Stimulated activated CD8-positive, alpha-beta memory T cell treated with anti-CD3 and anti-CD28 coated beads, Interleukin-12 subunit alpha, Interleukin-12 subunit beta, amount 100 ng/mL, for 24 hours (primary cell): ENCODE results near the gene ZBTB20.

ENCODE experiments used
- DNase-seq: peaks from one replicate; pipeline ENCODE4 v3.0.0-alpha.2; 2020; ENCODE audit errors: extremely low read depth

ZBTB20 gene

DNA sequence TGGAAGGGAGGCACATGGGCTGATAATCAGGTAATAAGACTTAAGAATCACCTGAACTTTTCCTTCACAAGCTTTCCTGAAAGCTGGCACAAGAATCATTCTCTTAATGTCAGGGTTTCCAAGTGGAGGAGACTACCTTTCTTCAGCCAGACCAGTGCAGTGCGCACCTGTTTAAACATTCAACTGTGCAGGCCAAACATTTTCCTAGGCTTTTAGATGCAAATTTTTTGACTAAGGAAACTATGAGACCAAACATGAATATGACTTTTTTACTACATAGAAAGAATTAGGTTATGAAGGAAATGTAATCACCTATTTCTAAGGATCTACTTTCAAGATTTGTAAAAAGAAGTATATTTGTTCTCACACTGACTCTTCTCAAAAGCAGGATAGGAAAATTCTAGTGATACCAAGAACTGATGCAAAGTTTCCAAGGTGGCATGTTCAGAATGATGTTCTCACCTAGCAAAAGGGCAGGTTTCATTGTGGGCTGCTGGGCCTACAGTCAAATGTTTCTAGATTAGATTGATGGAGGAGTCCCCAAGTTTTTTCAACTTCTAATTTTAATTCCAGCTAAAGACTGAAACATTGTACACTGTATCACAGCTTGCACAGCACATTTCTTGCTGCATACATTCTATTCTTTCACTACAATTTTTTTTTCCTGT lies 514.2 kb downstream of the ZBTB20 start:
- no peak for DNase-seq

DNA sequence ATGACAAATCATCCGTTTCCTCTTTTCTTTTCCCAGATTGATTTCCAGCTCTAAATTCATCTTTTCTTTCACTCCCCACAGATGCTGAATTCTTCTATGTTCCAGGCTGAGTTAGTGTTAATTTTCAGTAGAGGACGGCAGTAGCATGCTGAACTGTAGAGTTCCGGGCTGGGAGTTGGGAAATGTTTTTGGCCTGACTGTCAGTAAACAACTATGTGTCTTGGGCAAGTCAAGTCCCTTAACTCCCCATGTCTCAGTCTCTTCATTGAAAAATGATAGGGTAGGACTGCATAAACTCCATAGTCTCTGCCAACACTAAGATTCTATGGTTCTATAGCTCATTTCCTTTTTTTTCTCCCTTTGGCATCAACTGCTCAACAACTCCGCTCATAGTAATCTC lies 519.3 kb downstream of the ZBTB20 start:
- no peak for DNase-seq

DNA sequence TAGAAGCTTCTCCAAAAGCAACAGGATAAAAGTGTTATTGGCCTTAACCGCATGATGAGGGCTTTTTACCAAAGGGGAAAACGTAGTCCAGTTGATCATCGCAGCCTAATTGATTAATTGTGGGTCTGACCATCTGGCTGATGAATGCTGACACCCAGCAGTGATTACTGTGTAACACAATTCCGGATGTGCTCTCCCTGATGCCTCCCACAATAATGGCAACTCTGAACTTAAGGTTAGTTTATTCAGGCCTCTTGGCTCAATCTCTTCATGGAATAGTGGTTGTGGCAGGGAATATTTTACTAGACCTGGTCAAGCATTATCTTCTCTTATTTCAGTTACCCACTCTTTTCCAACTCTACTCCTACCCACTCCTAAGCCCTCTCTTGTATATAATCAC lies 520.3 kb downstream of the ZBTB20 start:
- no peak for DNase-seq

DNA sequence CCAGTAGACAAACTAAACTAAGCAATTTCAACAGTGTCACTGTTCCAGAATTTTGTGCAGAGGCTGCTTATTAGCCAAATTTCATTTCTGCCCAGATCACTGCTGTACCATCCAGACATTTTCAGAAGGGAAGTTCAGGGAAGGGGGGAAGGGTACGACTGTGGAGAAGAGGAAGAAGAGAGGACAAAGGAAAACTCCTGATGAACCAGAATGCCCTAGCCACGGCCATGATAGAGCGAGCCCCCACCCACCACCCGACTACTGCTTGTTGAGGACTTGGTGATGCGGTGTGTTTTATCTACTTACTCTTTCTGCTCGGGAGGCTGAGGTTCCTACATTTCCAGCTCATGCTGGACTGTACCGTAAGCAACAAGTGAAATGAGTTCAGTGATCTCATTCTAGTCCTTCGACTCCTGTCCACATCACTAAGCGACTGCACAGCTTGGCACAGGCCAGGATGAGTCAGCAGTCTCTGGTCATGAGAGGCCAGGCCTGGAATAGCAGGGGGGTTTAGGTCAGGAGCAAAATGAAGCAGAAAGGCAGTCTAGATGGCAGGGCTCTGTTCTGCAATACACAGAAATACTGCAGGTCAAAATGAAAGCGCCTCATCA lies 522.4 kb downstream of the ZBTB20 start:
- no peak for DNase-seq

DNA sequence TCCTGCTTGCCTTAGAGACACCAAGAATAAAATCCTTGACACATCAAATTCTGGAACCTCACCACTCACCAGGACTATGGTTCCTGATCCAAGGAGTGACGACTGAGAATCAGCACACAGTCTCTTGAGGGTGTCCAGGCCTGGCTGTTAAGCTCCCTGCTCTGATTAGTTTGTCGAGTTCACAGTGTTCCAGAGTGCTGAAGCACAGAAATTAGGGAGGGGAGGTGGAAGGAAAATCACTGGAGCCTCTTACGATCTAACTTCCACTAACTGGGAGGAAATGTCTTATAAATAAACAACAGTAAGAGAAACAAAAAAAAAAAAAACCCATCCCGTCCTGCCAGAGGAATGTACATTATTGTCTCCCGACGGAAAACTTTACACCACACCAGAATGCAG lies 523.0 kb downstream of the ZBTB20 start:
- no peak for DNase-seq

DNA sequence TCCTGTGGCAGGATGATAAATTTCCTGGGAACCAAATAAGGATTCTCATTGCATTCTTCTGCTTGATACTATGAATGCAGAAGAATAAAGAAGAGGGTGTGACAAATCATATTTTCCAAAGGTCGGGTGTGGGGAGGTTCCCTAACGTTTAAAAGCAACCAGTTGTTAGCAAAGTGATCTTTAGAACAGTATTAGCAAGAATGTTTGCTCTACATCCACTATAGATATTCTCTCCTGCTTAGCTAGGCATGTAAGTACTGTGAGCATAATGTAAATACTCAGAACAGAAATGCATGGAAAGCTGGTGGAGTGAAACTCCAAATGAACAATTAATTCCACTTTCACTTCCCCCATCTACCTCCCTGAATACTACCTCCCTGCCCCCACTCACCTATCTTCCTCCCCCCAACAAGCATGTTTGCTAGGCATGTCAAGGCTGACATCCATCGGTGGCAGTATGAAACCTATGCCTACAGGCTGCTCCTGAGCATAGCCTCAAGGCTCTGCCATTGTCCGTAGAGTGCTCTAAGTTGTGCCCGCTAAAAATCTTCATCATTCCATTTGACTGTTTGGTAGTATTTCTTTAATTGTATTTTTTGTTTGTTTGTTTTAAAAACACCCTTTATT lies 523.6 kb downstream of the ZBTB20 start:
- DNase-seq: no peak

DNA sequence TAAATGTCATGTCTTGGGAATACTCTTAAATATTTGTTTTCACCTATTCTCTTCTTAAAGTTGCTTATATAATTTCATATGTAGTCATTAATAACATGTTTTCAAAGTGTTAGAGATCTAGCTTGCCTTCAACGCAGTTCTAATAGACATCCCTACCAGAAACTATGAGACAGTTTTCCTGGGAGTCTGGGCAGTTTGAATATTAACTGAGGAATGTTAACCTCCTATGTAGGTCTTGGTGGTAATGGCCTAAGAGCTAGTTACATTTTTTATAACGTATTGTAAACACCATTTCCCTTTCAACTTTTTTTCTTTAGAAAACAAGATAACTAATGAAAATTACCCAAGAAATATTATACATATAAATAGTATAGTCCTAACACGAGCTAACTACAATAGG lies 525.1 kb downstream of the ZBTB20 start:
- no peak for DNase-seq

DNA sequence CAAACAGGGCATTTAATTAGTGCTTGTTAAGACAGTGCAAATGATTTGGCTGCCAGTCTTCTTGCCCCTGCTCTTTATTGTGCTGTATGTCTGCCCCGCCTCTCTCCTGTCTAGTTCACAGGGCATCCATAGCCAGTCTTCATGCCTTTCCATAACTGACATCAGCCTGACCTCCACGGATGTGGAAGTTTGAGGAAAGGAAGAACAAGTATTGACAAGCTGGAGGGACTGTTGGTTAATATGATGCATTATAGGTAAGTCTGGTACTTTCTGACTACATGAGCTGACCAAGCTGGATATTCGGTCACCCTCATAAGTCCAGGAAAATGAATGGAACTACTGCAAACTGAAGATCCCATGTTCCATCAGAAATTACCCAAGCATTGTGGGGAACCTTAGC lies 527.3 kb downstream of the ZBTB20 start:
- no peak for DNase-seq

DNA sequence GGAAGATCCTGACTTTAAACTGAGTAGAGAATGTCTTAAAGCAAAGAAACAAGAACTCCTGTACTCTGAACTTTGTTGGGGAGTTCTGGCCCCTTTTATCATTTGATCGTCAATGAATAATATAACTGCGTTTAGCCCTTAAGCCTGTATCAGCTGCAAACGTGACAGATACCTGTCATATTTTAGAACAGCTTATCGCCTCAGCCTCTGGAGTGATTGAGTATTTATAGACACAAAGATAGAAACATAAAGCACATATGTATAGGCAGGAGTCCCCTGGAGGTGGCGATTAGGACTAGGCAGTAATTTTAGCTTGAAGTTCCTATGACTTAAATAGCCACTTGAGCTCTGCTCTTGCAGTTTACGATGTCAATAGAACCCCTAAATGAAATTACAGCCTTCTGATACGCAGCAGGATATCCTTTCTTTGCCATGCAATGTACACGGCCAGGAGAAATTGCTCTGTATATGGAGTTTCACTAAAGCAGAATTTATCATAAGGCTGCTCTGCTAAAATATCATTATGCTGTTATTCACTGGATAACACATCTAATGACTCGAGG lies 531.5 kb downstream of the ZBTB20 start:
- no peak for DNase-seq

DNA sequence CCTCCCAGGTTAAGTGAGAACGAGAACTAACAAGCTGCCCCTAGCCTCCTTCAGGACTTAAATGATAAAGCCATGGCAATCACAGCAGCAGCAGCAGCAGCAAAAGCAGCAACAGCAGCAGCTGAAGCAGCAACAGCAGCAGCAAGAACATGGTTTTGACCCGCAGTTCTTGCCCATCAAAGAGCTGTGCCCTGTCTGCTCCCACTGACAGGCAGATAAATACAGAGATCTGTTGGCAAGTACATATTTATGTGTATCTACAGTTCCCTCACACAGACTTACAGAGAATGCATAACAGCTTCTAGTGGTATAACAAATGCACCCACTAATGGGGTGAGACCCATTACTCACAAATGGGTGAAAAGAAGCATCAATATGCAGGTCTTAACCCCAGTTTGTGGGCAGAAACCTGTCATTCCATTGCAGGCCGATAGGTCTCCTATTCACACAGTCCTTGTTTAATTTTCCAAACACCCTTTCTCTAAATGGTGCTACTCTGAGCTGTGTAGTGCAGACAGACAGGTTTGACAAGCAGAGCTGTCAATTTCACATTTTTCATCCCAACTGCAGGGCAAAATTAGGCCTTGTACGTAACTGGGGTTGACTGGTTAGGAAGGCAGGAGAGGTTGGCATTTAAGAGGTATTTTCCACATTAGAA lies 537.0 kb downstream of the ZBTB20 start:
- DNase-seq: no peak

DNA sequence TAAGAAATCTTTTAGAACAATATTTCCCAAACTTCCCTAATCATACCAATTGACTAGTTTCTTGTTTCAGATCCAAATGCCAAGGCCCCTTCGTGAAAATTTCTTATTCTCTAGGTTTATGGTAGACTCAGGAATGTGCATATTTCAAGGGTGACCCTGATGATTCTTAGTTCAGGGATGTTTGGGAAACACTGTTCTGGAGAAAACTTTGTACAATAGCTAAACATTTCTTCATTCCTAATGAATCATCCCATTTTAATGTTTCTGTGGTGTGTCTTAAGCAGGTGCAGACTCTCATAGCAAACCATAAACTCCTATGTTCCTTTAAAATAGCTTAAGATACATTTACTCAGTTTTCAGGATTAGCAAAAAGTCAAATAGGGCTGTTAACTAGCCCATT lies 538.8 kb downstream of the ZBTB20 start:
- no peak for DNase-seq

DNA sequence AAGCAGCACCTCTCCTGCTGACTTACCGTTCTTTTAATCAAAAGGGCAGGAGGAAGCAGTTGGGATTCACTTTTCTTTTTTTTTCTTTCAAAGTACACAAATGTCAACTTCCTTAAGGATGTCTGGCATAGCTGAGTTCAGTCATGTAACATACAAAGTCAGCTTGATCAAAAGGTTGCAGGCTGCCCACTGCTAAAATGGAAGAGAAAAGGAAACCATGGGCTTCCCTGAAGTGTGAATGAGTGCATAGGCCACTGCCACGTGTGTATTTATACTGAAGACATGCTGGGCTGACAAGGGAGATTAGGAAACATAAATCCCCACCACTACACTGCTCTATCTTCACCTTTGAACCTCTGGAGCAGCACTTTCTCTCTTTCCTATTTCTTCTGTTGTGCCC lies 540.8 kb downstream of the ZBTB20 start:
- DNase-seq: no peak

DNA sequence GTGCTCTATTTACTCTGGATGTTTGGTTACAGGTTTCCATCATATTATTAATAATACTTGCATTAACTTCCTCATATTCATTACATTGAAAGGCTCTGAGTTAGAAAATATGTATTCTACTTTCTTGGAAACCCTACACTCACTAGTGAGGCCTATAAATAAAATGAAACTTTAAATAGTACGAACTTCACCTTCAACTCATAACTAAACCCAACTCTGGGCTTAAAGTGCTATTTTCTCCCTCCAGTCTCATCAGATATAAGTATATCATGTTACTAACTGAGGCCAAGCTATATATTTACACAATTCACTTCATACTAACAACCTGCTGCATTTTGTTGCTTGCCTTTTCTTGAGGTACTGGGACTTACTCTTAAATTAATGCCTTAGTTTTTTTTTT lies 546.5 kb downstream of the ZBTB20 start:
- DNase-seq: no peak

DNA sequence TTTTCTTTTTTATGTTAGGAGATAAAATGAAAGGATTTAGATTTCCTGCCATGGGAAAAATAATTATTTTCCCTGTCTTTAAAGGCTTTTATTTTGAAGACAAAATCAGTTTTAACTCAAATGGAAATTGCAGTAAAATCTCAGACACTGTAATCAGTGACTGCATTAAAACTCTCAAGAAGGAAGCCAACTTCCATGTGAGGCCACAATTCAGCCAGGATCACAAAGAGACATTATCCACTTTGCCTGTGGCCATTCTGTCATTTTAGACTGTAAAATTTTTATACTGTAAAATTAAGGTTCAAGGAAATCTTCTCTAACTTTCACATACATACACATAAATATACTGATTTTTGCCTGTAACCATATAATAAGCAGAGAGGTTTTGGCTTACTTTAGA lies 549.2 kb downstream of the ZBTB20 start:
- no peak for DNase-seq

DNA sequence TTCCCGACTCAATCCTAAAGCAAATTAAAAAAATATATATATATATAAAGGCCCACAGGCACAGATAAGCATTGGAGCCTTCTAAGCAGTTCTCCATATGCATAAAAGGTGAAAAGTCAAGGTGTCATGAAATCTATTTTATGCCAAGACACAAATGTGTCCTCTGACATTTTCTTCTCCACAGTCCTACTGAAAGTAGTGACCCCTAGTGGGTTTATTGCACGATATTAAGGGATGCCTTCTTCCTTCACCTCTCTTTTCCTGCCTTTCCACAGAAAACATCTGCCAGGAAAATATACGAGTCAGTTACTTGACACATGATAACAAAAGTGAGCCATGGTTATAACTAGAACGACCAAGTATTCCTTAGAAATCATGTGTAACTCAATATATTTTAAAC lies 550.1 kb downstream of the ZBTB20 start:
- DNase-seq: no peak

DNA sequence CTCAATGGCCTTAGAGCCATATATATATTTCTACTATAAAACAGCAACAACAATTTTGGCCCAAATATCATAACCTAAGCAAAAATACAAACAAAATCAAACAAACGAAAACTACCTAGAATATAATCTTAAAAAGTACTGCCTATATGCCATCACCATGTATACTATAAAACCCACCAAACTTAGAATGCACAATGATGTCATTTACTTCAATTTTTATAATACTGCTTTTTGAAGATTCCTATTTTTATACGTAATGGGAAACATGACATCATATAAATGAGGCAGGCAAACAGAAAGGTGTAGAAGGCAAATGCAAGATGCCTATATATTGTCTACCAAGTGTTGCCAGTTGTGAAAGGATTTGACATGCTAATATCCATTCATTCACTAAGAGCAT lies 550.9 kb downstream of the ZBTB20 start:
- DNase-seq: no peak

DNA sequence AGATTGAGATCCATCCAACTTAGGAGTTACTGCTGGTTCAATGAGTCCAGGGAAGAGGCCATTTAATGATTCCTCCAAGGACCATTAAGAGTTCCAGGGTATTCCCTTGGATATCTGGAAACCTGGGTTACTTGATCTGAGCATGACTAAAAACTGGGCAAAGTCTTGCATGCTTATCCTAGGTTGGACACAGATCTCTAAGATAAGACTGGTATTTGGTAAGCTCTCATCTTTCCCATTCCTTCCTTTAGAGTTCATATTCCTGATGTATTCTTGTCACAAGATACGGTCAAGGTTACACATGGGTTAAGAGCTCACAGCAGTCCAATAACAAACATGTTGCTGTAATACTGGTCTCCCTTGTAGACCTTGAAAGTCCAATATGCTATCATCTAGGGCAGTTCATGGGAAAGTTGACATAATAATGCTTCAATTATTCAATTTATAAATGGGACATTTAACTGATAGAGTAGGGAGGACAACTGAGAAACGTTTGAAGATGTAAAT lies 551.5 kb downstream of the ZBTB20 start:
- no peak for DNase-seq

DNA sequence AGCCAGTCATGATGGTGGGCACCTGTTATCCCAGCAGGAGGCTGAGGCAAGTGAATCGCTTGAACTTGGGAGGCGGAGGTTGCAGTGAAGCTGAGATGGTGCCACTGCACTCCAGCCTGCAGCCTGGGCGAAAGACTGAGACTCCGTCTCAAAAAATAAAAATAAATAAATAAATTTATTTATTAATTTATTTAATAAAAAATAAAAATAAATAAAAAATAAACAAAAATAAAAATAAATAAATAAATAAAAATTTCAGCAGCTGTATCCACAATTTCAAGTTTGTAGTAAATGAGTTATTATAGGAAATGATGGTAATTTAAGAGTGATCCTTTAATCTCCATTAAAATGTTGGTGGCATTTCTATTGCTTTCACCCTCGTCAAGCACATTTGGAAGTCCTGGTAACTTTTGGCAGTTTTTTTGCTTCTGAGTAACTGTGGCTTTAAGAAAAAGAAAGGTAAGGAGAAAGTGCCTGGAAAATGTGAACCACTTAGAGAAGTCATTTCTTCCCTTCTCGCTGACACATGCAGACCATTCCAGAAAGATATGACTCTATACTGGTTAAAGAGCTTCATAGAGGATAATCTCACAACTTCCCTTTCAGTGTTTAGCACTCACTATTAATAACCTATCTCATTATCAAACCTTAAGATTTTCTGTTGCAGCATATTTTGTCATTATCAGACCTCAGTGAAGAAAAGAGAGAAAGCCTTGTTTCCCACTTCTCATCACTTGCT lies 556.6 kb downstream of the ZBTB20 start:
- no peak for DNase-seq

DNA sequence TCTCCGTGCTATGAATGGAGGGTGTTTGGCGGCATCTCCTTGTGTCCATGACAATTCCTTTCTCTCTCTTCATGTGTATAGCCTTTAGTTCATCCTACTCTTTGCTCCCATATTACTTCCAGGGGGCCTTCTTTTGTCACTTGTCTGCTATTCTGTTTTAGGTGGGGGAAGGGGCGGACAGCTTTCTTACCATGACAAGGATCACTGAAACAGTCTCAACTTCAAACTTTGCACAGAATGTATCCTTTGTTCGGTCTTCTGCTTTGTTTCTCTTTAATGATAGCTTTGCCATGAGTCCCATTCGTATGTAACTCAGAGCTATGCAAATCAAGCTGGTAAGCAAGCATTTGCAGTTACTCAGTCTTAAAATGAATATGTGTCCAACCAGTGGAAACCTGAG lies 559.1 kb downstream of the ZBTB20 start:
- no peak for DNase-seq

DNA sequence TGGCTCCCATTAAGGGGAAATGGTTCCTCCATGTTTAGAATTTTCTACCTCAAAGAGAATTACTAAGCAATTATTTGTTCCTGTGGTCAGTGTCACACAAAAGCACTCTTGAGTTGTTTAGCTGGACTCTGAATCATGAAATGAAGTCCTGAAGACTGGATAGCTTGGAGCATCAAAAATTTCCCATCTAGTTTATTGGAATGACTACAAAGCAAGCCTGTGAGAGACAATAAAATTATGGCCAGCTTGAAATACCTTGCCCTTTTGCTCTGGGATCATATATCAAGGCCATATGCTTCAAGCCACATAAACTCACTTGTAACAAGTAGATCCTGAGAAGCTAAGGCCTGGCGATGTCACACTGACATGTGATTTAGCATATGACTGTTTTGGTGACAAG lies 561.0 kb downstream of the ZBTB20 start:
- no peak for DNase-seq

DNA sequence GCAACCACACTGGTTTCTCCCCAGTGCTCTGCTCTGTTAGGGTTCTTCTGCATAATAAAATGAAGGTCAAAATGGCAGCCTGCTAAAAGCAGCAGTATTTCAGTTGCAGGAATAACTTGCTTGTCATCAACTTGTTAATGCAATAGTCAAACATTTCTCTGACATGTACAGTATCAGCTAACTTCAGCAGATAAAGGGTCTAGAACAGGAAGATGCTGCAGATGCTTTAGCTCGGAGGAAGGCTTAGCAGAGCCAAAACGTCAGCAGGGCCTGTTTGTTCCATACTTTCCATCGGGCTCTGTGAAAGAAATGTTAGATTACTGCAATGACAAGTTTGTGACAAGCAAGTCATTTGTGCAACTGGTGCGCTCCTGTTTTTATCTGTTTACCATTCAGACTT lies 561.4 kb downstream of the ZBTB20 start:
- no peak for DNase-seq
